ENCODE data around the gene FITM1. TPM values are rescaled to one million over a fixed set of nuclear protein-coding genes. Genes with fewer than 3 reads are reported as not detected.

The FITM1 gene
- total RNA-seq, 1 donor from 2014 or later: 140 TPM

- intact Hi-C loops (cut with micrococcal nuclease): no loop called here
Measured at GRCh38 chr14:24172871-24173281, 42.4 kb downstream of the FITM1 start.

DNA sequence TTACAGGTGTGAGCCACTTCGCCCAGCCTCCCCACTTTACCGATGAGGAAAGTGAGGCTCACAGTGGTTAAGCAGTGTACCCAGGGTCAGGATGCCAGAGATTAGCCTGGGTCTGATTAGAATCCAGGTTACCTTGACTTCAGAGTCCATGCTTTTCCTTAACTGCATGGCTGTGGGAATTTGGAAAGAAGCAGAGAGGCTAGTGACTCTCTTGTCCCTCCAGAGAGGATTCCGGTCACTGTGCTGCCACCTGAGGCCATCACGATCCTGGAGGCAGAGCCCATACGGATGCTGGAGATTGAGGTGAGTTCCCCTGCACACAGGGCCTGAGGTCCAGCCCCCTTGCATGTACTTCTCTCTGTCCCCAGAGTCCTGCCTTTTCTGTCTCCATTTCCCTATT is 46.1 kb downstream of the FITM1 start:
- ATAC-seq: no peak
- DNase-seq: no peak
- intact Hi-C loops (cut with micrococcal nuclease): no loop called here

More at GRCh38 chr14:24172871-24173281, 42.4 kb downstream of the FITM1 start:
- ATAC-seq (no peak), DNase-seq (no peak)

- DNase-seq (no peak), ATAC-seq (no peak)
- intact Hi-C loops (cut with micrococcal nuclease): no loop called here
Measured at GRCh38 chr14:24177041-24177825, 46.8 kb downstream of the FITM1 start.

DNA sequence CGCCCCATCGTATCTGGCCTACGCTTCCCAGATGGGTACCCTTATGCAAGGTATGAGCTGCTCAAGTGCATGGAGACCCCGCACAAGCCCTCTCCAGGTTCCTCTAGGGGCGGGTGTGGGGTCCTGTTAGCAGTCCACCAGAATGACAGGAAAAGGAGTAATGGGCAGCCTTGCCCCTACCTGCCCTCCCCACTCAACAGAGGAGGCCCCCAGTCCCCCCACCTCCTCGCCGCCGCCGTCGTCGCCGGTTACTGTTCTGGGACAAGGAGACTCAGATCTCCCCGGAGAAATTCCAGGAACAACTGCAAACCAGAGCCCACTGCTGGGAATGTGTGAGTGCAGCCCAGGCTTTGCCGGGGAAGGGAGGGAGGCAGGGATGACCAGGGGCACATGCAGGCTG is 47.4 kb downstream of the FITM1 start:
- DNase-seq (no peak), ATAC-seq (no peak)
- intact Hi-C loops (cut with micrococcal nuclease): no loop called here

DNA sequence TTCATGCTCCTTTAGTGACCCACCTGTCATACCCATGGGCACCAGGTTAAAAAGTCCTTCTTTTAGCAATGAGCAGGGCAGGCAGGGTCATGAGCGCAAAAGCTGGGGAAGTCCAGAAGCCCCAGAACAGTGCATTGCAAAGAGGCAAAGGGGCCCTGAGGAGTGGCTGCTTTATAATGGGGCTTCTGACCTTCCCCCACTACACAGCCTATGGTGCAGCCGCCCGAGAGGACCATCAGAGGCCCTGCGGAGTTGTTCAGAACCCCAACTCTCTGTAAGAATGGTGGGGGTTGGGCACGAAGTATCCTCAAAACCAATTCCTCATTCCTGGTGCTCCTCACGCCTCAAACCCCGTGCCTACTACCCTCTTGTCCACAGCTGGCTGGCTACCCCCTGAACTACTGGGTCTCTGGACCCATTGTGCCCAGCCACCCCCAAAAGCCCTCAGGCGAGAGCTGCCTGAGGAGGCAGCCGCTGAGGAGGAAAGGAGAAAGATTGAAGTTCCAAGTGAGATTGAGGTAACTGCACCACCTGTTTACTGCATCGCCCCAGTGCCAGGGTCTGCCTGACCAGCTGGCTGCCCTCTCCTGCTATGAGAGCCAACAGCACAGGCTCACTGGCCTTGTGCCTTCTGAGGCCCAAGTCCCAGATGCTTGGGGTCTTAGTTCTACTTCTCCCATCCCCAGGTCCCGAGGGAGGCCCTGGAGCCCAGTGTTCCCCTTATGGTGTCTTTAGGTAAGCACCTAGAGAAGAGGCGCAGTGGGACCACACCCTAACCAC is 48.1 kb downstream of the FITM1 start:
- intact Hi-C loops (cut with micrococcal nuclease): no loop called here
- no peak for ATAC-seq
- no peak for DNase-seq

GRCh38 chr14:24179294-24179960 is 49.0 kb downstream of the FITM1 start:
- DNase-seq: no peak
- intact Hi-C loops (cut with micrococcal nuclease): no loop called here
- peak; percentile 4 for ATAC-seq

DNA sequence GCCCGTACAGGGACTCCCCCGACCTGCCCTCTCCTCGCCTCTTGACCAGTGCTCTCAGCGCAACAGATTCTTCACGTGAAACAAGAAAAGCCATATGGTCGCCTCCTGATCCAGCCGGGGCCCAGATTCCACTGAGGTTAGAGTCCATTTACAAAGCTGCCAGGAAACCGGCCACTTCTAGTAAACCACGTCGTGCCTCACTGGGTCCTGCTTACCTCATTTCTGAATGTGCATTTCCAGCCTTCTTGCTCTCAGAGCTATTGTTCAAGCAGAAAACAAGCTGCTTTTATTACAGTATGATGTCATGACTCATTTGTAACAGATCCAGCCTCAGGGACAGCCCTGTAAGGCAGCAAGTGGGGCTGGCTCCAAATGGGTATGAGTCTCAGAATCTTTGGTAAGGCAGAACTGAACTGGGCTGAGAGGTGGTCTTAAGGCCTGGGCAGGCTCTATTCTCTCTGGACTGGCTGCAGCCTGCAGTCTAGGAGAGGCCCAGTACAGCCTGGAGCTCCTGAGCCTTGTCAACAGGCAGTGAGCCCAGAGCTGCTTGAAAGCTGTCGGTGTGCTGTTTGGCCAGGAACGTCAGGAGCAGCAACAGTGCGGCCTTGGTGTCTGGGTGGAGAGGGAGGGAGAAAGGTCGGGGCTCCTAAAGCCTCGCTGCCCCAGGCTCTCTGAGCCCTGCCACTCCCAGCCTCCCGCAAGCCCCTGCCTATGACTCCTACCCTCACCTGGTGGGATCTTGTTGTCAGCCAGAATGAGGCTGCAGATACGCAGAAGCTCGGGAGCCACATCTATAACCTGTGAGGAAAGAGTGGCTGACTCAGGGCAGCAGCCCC is 49.7 kb downstream of the FITM1 start:
- DNase-seq: no peak
- intact Hi-C loops (cut with micrococcal nuclease): no loop called here

DNA sequence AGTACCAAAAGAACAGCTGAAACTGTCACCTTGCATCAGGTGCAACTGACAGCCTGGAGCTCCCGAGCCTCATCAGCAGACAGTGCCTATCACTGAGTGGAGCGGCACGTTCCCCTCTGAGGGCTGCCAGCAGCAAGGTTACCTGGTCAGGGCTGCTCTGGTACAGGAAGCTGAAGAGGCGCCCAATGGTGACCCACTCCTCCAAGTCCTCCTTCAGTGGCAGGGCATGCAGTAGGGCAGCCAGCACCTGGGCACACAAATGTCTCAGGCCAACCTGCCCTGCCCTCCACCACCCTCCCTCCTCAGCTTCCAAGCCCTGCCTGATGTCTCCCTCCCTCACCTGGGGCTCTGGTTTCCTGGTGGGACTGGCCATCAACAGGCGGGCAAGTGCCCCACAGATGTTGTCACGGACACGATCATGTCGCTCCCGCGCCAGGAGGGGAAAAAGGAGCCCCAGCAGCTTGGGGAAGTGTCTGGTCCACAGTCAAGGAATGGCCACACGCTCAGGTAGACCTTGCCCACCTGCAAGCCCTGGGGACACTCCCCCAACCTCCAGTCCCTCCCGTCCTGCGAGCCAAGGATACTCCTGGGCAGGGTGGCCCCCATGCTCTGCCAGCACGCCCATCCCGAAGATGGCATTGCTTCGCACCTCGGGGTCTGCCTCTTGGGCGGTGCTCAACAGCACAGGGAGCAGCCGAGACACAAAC is 51.1 kb downstream of the FITM1 start:
- intact Hi-C loops (cut with micrococcal nuclease): no loop called here
- ATAC-seq (no peak), DNase-seq (no peak)

More for the DNA sequence above, 49.7 kb downstream of the FITM1 start:
- ATAC-seq: peak; percentile 74

Small RNAs within 50 kb of the gene (microRNA-seq; reads per million reads assigned to microRNA genes)
- not detected for gene MIR7703 (ENCODE audit: borderline number of aligned reads)

Other genes starting within 250 kb of the FITM1 start
- gene DHRS4, start 176.9 kb upstream of the FITM1 start, total RNA-seq: 26.9 TPM
- 15.2 TPM for gene DHRS4L2, start 141.7 kb upstream of the FITM1 start, total RNA-seq
- gene CARMIL3, start 78.7 kb upstream of the FITM1 start, total RNA-seq: 0.12 TPM
- gene CPNE6, start 59.1 kb upstream of the FITM1 start, total RNA-seq: not detected
- gene PCK2, start 36.3 kb upstream of the FITM1 start, total RNA-seq: 3.0 TPM
- gene DCAF11, start 15.9 kb upstream of the FITM1 start, total RNA-seq: 85.8 TPM
- gene NRL, start 15.7 kb upstream of the FITM1 start, total RNA-seq: 0.77 TPM
- 137 TPM for gene PSME1, start 5.5 kb downstream of the FITM1 start, total RNA-seq
- 16.4 TPM for gene EMC9, start 10.9 kb downstream of the FITM1 start, total RNA-seq
- 92.6 TPM for gene PSME2, start 16.0 kb downstream of the FITM1 start, total RNA-seq
- 42.8 TPM for gene RNF31, start 16.8 kb downstream of the FITM1 start, total RNA-seq
- 27.6 TPM for gene IRF9, start 30.6 kb downstream of the FITM1 start, total RNA-seq
- 3.2 TPM for gene REC8, start 41.4 kb downstream of the FITM1 start, total RNA-seq
- 14.9 TPM for gene IPO4, start 58.2 kb downstream of the FITM1 start, total RNA-seq
- gene TM9SF1, start 64.8 kb downstream of the FITM1 start, total RNA-seq: 19.2 TPM
- 0.25 TPM for gene TSSK4, start 75.0 kb downstream of the FITM1 start, total RNA-seq
- 30.1 TPM for gene CHMP4A, start 82.8 kb downstream of the FITM1 start, total RNA-seq
- 15.4 TPM for gene MDP1, start 85.4 kb downstream of the FITM1 start, total RNA-seq
- 225 TPM for gene NEDD8, start 101.7 kb downstream of the FITM1 start, total RNA-seq
- 29.0 TPM for gene GMPR2, start 102.3 kb downstream of the FITM1 start, total RNA-seq
- 34.5 TPM for gene TINF2, start 112.0 kb downstream of the FITM1 start, total RNA-seq
- 2.7 TPM for gene TGM1, start 132.5 kb downstream of the FITM1 start, total RNA-seq
- gene RABGGTA, start 140.9 kb downstream of the FITM1 start, total RNA-seq: 19.4 TPM
- gene DHRS1, start 169.1 kb downstream of the FITM1 start, total RNA-seq: 5.9 TPM
- 25.5 TPM for gene NOP9, start 169.2 kb downstream of the FITM1 start, total RNA-seq
- 3.9 TPM for gene CIDEB, start 177.3 kb downstream of the FITM1 start, total RNA-seq
- 1.5 TPM for gene LTB4R2, start 179.5 kb downstream of the FITM1 start, total RNA-seq
- gene LTB4R, start 180.8 kb downstream of the FITM1 start, total RNA-seq: 1.6 TPM
- 26.5 TPM for gene ADCY4, start 204.4 kb downstream of the FITM1 start, total RNA-seq
- 3.5 TPM for gene RIPK3, start 209.3 kb downstream of the FITM1 start, total RNA-seq
- 21.7 TPM for gene NFATC4, start 237.5 kb downstream of the FITM1 start, total RNA-seq

Measured in left ventricle myocardium superior (tissue), 1 donor.